OCI-LY1 (cell line): Measurements from ENCODE around the gene GPR39.

Experiments used
- H2AFZ ChIP-seq: fragments of 200-600 bp; sonication (generic), shearing (Covaris generic); 2 replicates; pipeline ENCODE4 v1.6.0; 2014; ENCODE audit warnings: antibody characterized with exemption, mild to moderate bottlenecking, low read length
- H3F3A ChIP-seq: fragments of 200-600 bp; sonication (generic), shearing (Covaris generic); 2 replicates; pipeline ENCODE4 v1.6.0; 2014; ENCODE audit warnings: mild to moderate bottlenecking, antibody characterized with exemption, low read length, moderate library complexity; ENCODE audit not compliant: insufficient read depth
- H3K27ac ChIP-seq: fragments of 200-600 bp; sonication (generic); 2 replicates; pipeline ENCODE4 v1.5.1; 2014; ENCODE audit warnings: low read length, mixed run types, mild to moderate bottlenecking, low read depth; ENCODE audit not compliant: poor library complexity, severe bottlenecking
- H3K27me3 ChIP-seq: fragments of 200-600 bp; sonication (generic); 2 replicates; pipeline ENCODE4 v1.6.0; 2014; ENCODE audit warnings: antibody characterized with exemption, mild to moderate bottlenecking, low read length, moderate library complexity; ENCODE audit not compliant: insufficient read depth
- H3K36me3 ChIP-seq: fragments of 200-600 bp; sonication (generic); 2 replicates; pipeline ENCODE4 v1.6.1; 2014; ENCODE audit warnings: mild to moderate bottlenecking, antibody characterized with exemption, low read length, moderate library complexity, mixed read lengths; ENCODE audit not compliant: insufficient read depth
- H3K4me1 ChIP-seq: fragments of 200-600 bp; sonication (generic); 2 replicates; pipeline ENCODE4 v1.5.1; 2014; ENCODE audit warnings: mild to moderate bottlenecking, low read length, moderate library complexity; ENCODE audit not compliant: insufficient read depth, severe bottlenecking
- H3K4me2 ChIP-seq: fragments of 200-600 bp; sonication (generic), shearing (Covaris generic); 2 replicates; pipeline ENCODE4 v1.6.1; 2014; ENCODE audit warnings: low read length
- H3K4me3 ChIP-seq: fragments of 200-600 bp; sonication (generic); 2 replicates; pipeline ENCODE4 v1.5.1; 2014; ENCODE audit warnings: low read length, low read depth, mild to moderate bottlenecking, mixed read lengths; ENCODE audit not compliant: poor library complexity, severe bottlenecking
- H3K79me2 ChIP-seq: fragments of 200-600 bp; shearing (Covaris generic); 2 replicates; pipeline ENCODE4 v1.6.1; 2016; ENCODE audit warnings: mixed run types, low read length, mixed read lengths; ENCODE audit not compliant: insufficient read depth
- H3K9ac ChIP-seq: fragments of 200-600 bp; sonication (generic), shearing (Covaris generic); 2 replicates; pipeline ENCODE4 v1.6.1; 2014; ENCODE audit warnings: mild to moderate bottlenecking, low read length, mixed read lengths
- H3K9me2 ChIP-seq: fragments of 200-600 bp; sonication (generic), shearing (Covaris generic); 2 replicates; pipeline ENCODE4 v1.6.1; 2014; ENCODE audit warnings: low read depth, mild to moderate bottlenecking, low read length, mixed read lengths
- H3K9me3 ChIP-seq: fragments of 200-600 bp; shearing (Covaris generic); 2 replicates; pipeline ENCODE4 v1.6.1; 2014; ENCODE audit warnings: low read length, mixed read lengths
- H4K20me1 ChIP-seq: fragments of 200-600 bp; sonication (generic), shearing (Covaris generic); 2 replicates; pipeline ENCODE4 v1.6.0; 2016; ENCODE audit warnings: mild to moderate bottlenecking, low read length; ENCODE audit not compliant: insufficient read depth
- EZH2 ChIP-seq: fragments of 200-600 bp; sonication (generic), shearing (Covaris generic); IDR thresholded peaks from 2 replicates; pipeline ENCODE4 v1.8.0; 2017; ENCODE audit warnings: borderline replicate concordance, mixed run types, mild to moderate bottlenecking, antibody characterized with exemption, low read length, moderate library complexity, mixed read lengths
- TF ChIP-seq, protein P1 (sequence below): fragments of 200-600 bp; sonication (generic), shearing (Covaris generic); IDR thresholded peaks from 2 replicates; pipeline ENCODE4 v1.5.1; 2017; ENCODE audit warnings: mild to moderate bottlenecking, antibody characterized with exemption, low read length, moderate library complexity, mixed read lengths

GPR39 gene

DNA sequence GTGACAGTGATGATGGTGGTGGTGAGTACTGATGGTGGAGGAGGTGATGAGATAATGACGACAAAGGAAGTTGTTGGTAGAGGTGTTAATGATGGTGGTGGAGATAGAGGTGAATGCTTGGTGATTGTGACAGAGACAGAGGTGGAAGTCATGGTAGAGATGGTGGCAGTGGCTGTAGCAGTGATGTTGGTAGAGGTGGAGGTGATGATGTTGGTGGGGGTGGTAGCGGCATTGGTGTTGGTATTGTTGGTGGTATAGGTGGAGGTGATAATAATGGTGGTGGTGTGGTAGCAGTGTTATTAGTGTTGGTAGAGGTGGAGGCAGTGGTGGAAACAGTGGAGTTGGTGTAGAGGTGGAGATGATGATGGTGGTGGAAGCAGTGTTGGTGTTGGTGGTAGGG lies 217.0 kb downstream of the GPR39 start:
- Histone ChIP-seq H3F3A (no peaks in the 10 kb centered on the region), H3K27me3 (no peaks in the 10 kb centered on the region), H3K4me1 (no peaks in the 10 kb centered on the region), H3K9ac (no peak overlapping the region), H3K9me2 (no peaks in the 10 kb centered on the region), H3K9me3 (no peaks in the 10 kb centered on the region), H3K4me3 (no peak overlapping the region), H4K20me1 (no peaks in the 10 kb centered on the region), H3K4me2 (no peak overlapping the region), H3K27ac (no peak overlapping the region), H3K79me2 (no peaks in the 10 kb centered on the region), H3K36me3 (no peaks in the 10 kb centered on the region), H2AFZ (no peak overlapping the region)
- TF ChIP-seq, protein P1, sequence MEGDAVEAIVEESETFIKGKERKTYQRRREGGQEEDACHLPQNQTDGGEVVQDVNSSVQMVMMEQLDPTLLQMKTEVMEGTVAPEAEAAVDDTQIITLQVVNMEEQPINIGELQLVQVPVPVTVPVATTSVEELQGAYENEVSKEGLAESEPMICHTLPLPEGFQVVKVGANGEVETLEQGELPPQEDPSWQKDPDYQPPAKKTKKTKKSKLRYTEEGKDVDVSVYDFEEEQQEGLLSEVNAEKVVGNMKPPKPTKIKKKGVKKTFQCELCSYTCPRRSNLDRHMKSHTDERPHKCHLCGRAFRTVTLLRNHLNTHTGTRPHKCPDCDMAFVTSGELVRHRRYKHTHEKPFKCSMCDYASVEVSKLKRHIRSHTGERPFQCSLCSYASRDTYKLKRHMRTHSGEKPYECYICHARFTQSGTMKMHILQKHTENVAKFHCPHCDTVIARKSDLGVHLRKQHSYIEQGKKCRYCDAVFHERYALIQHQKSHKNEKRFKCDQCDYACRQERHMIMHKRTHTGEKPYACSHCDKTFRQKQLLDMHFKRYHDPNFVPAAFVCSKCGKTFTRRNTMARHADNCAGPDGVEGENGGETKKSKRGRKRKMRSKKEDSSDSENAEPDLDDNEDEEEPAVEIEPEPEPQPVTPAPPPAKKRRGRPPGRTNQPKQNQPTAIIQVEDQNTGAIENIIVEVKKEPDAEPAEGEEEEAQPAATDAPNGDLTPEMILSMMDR = no peak
- no peak for TF ChIP-seq EZH2

GRCh38 chr2:132636346-132636745 lies 219.7 kb downstream of the GPR39 start:
- Histone ChIP-seq H3K79me2 (no peaks in the 10 kb centered on the region), H3F3A (no peaks in the 10 kb centered on the region), H3K4me1 (no peaks in the 10 kb centered on the region), H4K20me1 (no peaks in the 10 kb centered on the region), H3K36me3 (no peaks in the 10 kb centered on the region), H3K4me3 (no peak overlapping the region), H3K27me3 (no peaks in the 10 kb centered on the region), H3K9me2 (no peaks in the 10 kb centered on the region), H3K9me3 (no peaks in the 10 kb centered on the region), H2AFZ (no peak overlapping the region), H3K27ac (no peak overlapping the region), H3K4me2 (no peak overlapping the region), H3K9ac (no peak overlapping the region)
- TF ChIP-seq, protein P1 = no peak
- TF ChIP-seq EZH2 = no peak

DNA sequence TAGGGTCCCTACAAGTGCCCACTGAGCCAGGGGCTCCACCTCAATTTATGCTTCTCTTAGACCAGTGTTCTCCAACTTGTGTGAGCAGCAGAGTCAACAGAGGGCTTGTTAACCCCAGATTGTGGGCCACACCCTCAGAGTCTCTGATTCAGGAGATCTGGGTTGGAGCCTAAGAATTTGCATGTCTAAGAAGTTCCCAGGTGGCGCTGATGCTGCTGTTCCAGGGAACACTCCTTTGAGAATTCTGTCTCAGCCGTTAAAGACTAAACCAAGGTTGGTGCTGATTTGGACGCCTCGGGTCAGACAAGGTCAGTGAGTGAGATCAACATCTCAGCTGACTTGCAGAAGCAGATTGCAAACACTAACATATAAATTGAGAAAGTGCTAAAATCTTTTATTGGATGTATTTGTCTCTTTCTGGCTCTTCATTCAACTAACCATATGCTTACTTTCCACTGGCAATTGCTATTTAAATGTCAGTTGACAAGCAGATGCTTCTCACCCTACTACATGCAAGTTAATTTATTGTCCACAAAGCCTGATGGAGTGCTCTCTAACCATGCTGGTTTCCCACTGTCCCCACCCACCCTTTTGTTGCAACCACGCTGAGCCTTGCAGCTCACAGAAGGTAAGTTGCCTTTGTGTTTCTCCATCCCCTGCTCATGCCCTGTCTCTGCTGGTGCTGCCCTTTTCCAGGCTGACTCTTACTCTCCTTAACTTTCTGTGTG lies 221.9 kb downstream of the GPR39 start:
- Histone ChIP-seq H4K20me1 (no peaks in the 10 kb centered on the region), H3K9me2 (no peaks in the 10 kb centered on the region), H3K27ac (no peak overlapping the region), H3K9ac (no peak overlapping the region), H3K4me2 (no peak overlapping the region), H3K36me3 (no peaks in the 10 kb centered on the region), H3K4me3 (no peak overlapping the region), H2AFZ (no peak overlapping the region), H3K79me2 (no peaks in the 10 kb centered on the region), H3F3A (no peaks in the 10 kb centered on the region), H3K4me1 (peaks cover 19% of the 10 kb centered on the region), H3K27me3 (no peaks in the 10 kb centered on the region), H3K9me3 (no peaks in the 10 kb centered on the region)
- TF ChIP-seq, protein P1 = no peak
- no peak for TF ChIP-seq EZH2
